RWPE1 (cell line): ENCODE results near the gene PEX5.

Experiments used
- CTCF ChIA-PET: fragments of 350-600 bp; sonication (Branson Sonifier 250); formaldehyde crosslinking; extraction: SDS; loops from one replicate; lab custom pipeline; 2021; lab: Yijun Ruan, JAX
- POLR2A ChIA-PET: fragments of 400-600 bp; formaldehyde crosslinking; extraction: SDS; loops from one replicate; lab custom pipeline; 2020; ENCODE audit warnings: antibody characterized with exemption; ENCODE audit not compliant: low non-redundant PET; lab: Yijun Ruan, JAX
- DNase-seq: peaks from one replicate; pipeline ENCODE4 v3.0.0; 2012; ENCODE audit warnings: low spot score
- H3K27ac ChIP-seq: fragments of 450-650 bp; 2 replicates; pipeline ENCODE4 v1.5.1; 2017
- TF ChIP-seq, protein P1 (sequence below): fragments of 450-650 bp; conservative IDR thresholded peaks from 2 replicates; pipeline ENCODE4 v1.5.1; 2017; ENCODE audit warnings: low read depth, mild to moderate bottlenecking

PEX5 gene

DNA sequence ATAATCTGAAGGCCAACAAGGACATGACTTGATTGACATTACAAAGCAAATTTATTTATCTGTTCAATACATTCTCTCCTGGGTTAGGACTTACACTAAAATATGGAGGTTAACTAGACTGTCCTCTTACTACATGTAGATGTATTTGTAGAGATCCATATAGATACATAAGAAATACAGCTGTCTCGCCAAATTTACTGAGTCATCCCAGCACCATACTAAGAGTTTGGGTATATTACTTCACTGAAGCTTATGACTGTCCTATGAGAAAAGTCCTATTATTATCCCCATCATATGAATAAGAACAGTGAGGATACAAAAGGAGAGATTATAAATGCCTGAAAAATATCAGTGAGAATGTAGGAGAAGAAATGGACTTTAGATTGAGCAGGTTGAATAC lies 69.6 kb downstream of the PEX5 start:
- TF ChIP-seq, protein P1, sequence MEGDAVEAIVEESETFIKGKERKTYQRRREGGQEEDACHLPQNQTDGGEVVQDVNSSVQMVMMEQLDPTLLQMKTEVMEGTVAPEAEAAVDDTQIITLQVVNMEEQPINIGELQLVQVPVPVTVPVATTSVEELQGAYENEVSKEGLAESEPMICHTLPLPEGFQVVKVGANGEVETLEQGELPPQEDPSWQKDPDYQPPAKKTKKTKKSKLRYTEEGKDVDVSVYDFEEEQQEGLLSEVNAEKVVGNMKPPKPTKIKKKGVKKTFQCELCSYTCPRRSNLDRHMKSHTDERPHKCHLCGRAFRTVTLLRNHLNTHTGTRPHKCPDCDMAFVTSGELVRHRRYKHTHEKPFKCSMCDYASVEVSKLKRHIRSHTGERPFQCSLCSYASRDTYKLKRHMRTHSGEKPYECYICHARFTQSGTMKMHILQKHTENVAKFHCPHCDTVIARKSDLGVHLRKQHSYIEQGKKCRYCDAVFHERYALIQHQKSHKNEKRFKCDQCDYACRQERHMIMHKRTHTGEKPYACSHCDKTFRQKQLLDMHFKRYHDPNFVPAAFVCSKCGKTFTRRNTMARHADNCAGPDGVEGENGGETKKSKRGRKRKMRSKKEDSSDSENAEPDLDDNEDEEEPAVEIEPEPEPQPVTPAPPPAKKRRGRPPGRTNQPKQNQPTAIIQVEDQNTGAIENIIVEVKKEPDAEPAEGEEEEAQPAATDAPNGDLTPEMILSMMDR: no peak
- DNase-seq: no peak
- H3K27ac ChIP-seq: no peak overlapping the region
- CTCF ChIA-PET: interaction anchor here (0.5 kb wide), 1 partner anchor 406 kb away, joined by 3 read pairs; no protein-coding TSS in a partner anchor
- POLR2A ChIA-PET: no interaction called here
